IPS-NIHi7 (cell line): Measurements from ENCODE around the gene GPC6.

ENCODE experiments used
- DNase-seq: peaks from one replicate; pipeline ENCODE4 v3.0.0; 2012; ENCODE audit warnings: mixed read lengths; ENCODE audit errors: extremely low spot score

GPC6 gene

GRCh38 chr13:93843082-93843481 is 616.5 kb downstream of the GPC6 start:
- no peak for DNase-seq

- no peak for DNase-seq
These were observed 620.6 kb downstream of the GPC6 start for GRCh38 chr13:93847162-93847561.

DNA sequence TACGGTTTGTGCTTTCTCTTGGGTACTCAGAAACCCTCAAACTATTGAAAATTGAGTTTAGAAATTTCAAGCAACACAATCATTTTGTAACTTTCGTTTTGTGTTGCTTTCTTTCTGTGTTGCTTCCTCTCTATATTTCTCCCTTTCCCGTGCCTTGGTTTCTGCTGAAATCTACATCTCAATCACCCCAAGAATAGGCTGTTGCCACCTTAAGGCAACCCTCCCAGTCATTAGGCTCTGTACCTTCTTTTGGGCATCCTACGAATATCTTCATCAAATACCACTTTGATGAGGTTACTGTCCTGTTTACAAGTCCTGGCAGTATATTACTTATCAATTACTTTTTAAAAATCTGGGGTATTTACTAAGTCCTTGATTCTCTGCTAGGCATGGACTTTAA is 621.6 kb downstream of the GPC6 start:
- DNase-seq, result no peak

- no peak for DNase-seq
These were observed 624.6 kb downstream of the GPC6 start for GRCh38 chr13:93851236-93851635.

GRCh38 chr13:93853912-93854311 is 627.3 kb downstream of the GPC6 start:
- no peak for DNase-seq

GRCh38 chr13:93857126-93857525 is 630.5 kb downstream of the GPC6 start:
- no peak for DNase-seq

GRCh38 chr13:93859716-93860115 is 633.1 kb downstream of the GPC6 start:
- DNase-seq, result no peak

- peak; percentile 20 for DNase-seq
These were observed 635.2 kb downstream of the GPC6 start for GRCh38 chr13:93861818-93862217.

- no peak for DNase-seq
These were observed 635.7 kb downstream of the GPC6 start for GRCh38 chr13:93862259-93862658.

GRCh38 chr13:93865235-93865634 is 638.6 kb downstream of the GPC6 start:
- no peak for DNase-seq

GRCh38 chr13:93867481-93867880 is 640.9 kb downstream of the GPC6 start:
- no peak for DNase-seq

DNA sequence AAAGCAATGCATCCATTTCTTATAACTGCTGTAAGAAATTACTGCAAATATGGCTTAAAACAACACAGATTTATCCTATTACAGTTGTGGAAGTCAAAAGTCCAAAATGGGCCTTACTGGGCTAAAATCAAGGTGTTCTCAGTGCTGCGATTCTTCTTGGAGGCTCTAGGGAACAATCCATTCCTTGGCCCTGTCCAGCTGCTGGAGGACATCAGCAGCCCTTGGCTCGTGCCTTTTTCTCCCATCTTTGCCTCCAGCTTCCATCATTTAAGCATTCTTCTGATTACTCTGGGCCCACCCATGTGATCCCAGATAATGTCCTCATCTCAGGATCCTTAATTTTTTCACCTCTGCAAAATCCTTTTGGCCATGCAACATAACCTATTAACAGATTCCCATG is 645.8 kb downstream of the GPC6 start:
- DNase-seq, result peak; percentile 20

- DNase-seq, result no peak
These were observed 646.3 kb downstream of the GPC6 start for GRCh38 chr13:93872786-93873347.

DNA sequence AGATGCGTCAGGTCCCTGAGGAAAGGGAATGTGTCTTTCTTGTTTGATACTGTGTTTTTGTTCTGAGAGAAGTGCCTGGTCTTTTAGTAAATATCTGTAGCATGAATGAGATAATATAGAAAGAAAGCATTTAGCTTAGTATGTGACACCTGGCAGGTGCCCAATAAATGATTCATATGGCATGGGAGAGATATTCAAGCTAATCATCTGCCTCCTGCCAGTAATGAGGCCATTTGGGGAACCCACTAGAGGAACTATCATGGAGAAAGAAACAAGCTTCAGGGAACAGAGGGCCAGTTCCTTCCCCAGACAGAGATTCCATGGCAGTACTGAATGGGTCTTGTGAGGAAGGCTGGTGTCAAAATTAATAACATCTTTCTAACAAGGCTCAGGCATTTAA is 648.9 kb downstream of the GPC6 start:
- no peak for DNase-seq

- no peak for DNase-seq
These were observed 649.6 kb downstream of the GPC6 start for GRCh38 chr13:93876236-93876635.

- DNase-seq, result no peak
These were observed 652.1 kb downstream of the GPC6 start for GRCh38 chr13:93878675-93879074.

- no peak for DNase-seq
These were observed 654.8 kb downstream of the GPC6 start for GRCh38 chr13:93881411-93881810.

DNA sequence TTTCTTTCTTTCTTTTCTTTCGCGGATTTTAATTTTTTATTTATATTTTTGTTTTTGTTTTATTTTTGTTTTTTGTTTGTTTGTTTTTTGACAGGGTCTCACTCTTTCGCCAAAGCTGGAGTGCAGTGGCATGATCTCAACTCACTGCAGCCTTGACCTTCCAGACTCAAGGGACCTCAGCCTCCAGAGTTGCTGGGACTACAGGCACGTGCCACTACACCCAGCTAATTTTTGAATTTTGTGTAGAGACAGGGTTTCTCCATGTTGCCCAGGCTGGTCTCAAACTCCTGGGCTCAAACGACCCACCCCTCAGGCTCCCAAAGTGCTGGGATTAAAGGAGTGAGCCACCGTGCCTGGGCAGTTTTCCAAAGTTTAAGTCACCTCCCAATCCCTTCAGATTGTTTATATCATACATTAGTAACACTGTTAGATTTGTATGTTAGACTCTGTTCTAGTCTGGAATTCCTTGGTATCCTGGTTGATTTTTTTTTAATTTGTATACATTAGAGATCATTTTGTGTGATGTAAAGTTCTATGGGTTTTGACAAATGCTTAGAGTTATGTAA is 655.6 kb downstream of the GPC6 start:
- DNase-seq, result no peak

GRCh38 chr13:93889430-93889951 is 662.9 kb downstream of the GPC6 start:
- no peak for DNase-seq

- DNase-seq, result no peak
These were observed 673.4 kb downstream of the GPC6 start for GRCh38 chr13:93899981-93900380.

GRCh38 chr13:93900731-93901130 is 674.1 kb downstream of the GPC6 start:
- no peak for DNase-seq

DNA sequence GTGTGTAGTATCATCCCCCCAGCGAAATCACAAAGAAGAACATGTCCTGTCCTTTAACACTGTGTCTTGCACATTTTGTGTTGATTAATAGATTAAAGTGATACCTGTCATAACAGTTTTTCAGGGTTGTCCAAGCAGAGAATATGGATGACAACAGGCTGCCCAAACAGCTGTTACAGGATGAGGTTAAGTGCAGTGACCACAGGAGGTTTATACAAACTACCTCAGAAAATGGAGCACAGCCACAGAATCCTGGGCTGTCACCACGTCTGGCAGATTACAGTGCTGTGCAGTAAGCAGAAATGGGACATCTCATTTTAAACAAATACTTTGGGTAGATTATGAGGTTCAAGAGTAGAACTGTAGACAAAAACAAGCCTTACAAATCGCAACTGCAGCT is 677.3 kb downstream of the GPC6 start:
- DNase-seq, result no peak

DNA sequence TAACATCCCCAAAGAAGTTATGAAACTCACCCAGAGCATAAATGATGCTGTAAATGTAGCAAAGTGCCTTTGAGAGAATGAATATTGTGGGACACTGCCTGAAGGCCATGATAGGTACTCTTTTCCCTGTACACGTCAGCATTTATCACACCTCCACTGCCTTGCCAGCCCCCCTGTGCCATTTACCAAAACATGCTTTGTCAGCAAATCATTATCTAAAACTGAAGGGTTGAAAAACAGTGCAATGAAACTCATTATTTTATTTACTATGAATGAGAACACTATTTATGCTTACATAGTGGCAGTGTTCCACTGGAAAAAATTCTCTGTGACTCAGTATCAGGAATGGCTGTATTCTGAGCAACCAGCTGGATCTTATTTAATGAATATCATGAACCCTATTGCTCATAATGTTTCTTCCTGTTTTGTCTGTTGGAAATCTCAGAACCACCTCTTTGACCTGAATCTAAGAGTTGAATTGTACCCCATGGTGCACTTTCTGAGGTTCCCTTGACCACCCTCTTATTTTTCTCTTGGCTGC is 688.7 kb downstream of the GPC6 start:
- DNase-seq, result no peak
